H9 (cell line): ENCODE data around the gene MORF4L1. TPM values are rescaled to one million over a fixed set of nuclear protein-coding genes. Genes with fewer than 3 reads are reported as not detected.

Source experiments
- DNase-seq: peaks from one replicate; pipeline ENCODE4 v3.0.0-alpha.2; 2017
- H2AFZ ChIP-seq: one replicate; pipeline ENCODE4 v1.6.1; 2013; ENCODE audit warnings: mild to moderate bottlenecking, low read length, control low read depth, moderate library complexity
- H2AK5ac ChIP-seq: 2 replicates; pipeline ENCODE4 v1.6.1; 2013; ENCODE audit warnings: low read length, control low read depth, mixed read lengths; ENCODE audit not compliant: insufficient read length
- H2BK120ac ChIP-seq: one replicate; pipeline ENCODE4 v1.6.1; 2013; ENCODE audit warnings: low read depth, mild to moderate bottlenecking, low read length, control low read depth, inconsistent platforms; ENCODE audit not compliant: poor library complexity, severe bottlenecking
- H2BK12ac ChIP-seq: 2 replicates; pipeline ENCODE4 v1.6.1; 2013; ENCODE audit warnings: low read length, control low read depth, mixed read lengths, low read depth; ENCODE audit not compliant: insufficient read length
- H2BK15ac ChIP-seq: 2 replicates; pipeline ENCODE4 v1.6.1; 2013; ENCODE audit warnings: low read depth, low read length, control low read depth
- H2BK20ac ChIP-seq: one replicate; pipeline ENCODE4 v1.6.1; 2013; ENCODE audit warnings: low read depth, mild to moderate bottlenecking, low read length, control low read depth, inconsistent platforms; ENCODE audit not compliant: poor library complexity, severe bottlenecking
- H2BK5ac ChIP-seq: 2 replicates; pipeline ENCODE4 v1.6.1; 2013; ENCODE audit warnings: low read length, control low read depth, mixed read lengths; ENCODE audit not compliant: insufficient read length
- H3K14ac ChIP-seq: 2 replicates; pipeline ENCODE4 v1.6.1; 2013; ENCODE audit warnings: low read length, control low read depth; ENCODE audit not compliant: insufficient read depth
- H3K18ac ChIP-seq: 2 replicates; pipeline ENCODE4 v1.6.1; 2013; ENCODE audit warnings: low read depth, mild to moderate bottlenecking, mixed read lengths, low read length, control low read depth; ENCODE audit not compliant: insufficient read length
- H3K23ac ChIP-seq: 2 replicates; pipeline ENCODE4 v1.6.1; 2013; ENCODE audit warnings: low read length, control low read depth, mixed read lengths, low read depth; ENCODE audit not compliant: insufficient read length
- H3K23me2 ChIP-seq: 2 replicates; pipeline ENCODE4 v1.6.1; 2013; ENCODE audit warnings: low read depth, mild to moderate bottlenecking, mixed read lengths, low read length, control low read depth; ENCODE audit not compliant: insufficient read length, poor library complexity, severe bottlenecking
- H3K27ac ChIP-seq: 2 replicates; pipeline ENCODE4 v1.5.1; 2013; ENCODE audit warnings: low read length, control low read depth, mixed read lengths, low read depth; ENCODE audit not compliant: insufficient read length
- H3K27me3 ChIP-seq: 2 replicates; pipeline ENCODE4 v1.6.1; 2013; ENCODE audit warnings: low read length, control low read depth, inconsistent platforms; ENCODE audit not compliant: insufficient read depth
- H3K4ac ChIP-seq: 2 replicates; pipeline ENCODE4 v1.6.1; 2013; ENCODE audit warnings: low read depth, mild to moderate bottlenecking, control low read depth, inconsistent platforms, low read length, moderate library complexity
- H3K4me1 ChIP-seq: 2 replicates; pipeline ENCODE4 v1.6.1; 2013; ENCODE audit warnings: low read length, control low read depth, inconsistent platforms; ENCODE audit not compliant: insufficient read depth
- H3K4me2 ChIP-seq: 2 replicates; pipeline ENCODE4 v1.6.1; 2013; ENCODE audit warnings: low read length, control low read depth, mixed read lengths; ENCODE audit not compliant: insufficient read length, insufficient read depth
- H3K56ac ChIP-seq: 2 replicates; pipeline ENCODE4 v1.6.1; 2013; ENCODE audit warnings: low read depth, mild to moderate bottlenecking, mixed read lengths, low read length, control low read depth; ENCODE audit not compliant: insufficient read length
- H3K79me1 ChIP-seq: 2 replicates; pipeline ENCODE4 v1.6.1; 2013; ENCODE audit warnings: low read depth, mild to moderate bottlenecking, moderate library complexity, low read length, control low read depth, inconsistent platforms; ENCODE audit not compliant: insufficient read depth, poor library complexity, severe bottlenecking
- H3K79me2 ChIP-seq: 2 replicates; pipeline ENCODE4 v1.6.1; 2013; ENCODE audit warnings: low read length, control low read depth, inconsistent platforms; ENCODE audit not compliant: insufficient read depth
- H3K9ac ChIP-seq: 2 replicates; pipeline ENCODE4 v1.6.1; 2013; ENCODE audit warnings: low read length, control low read depth, mixed read lengths; ENCODE audit not compliant: insufficient read length; ENCODE audit errors: extremely low read depth
- H3K9me3 ChIP-seq: one replicate; pipeline ENCODE4 v1.6.1; 2013; ENCODE audit warnings: low read depth, low read length, inconsistent platforms; ENCODE audit not compliant: control insufficient read depth
- H3T11ph ChIP-seq: one replicate; pipeline ENCODE4 v1.6.1; 2013; ENCODE audit warnings: mild to moderate bottlenecking, low read length, control low read depth, inconsistent platforms
- H4K20me1 ChIP-seq: one replicate; pipeline ENCODE4 v1.6.1; 2013; ENCODE audit not compliant: control insufficient read depth, insufficient read length, insufficient read depth
- H4K5ac ChIP-seq: 2 replicates; pipeline ENCODE4 v1.6.1; 2013; ENCODE audit warnings: low read depth, mild to moderate bottlenecking, mixed read lengths, low read length, control low read depth; ENCODE audit not compliant: insufficient read length
- H4K8ac ChIP-seq: replicated peaks from 2 replicates; pipeline ENCODE4 v1.6.1; 2013; ENCODE audit warnings: low read length, control low read depth, mixed read lengths, low read depth; ENCODE audit not compliant: insufficient read length
- H4K91ac ChIP-seq: 2 replicates; pipeline ENCODE4 v1.6.1; 2013; ENCODE audit warnings: low read depth, mild to moderate bottlenecking, moderate library complexity, mixed read lengths, low read length, control low read depth; ENCODE audit not compliant: insufficient read length
- H3K27ac Mint-ChIP-seq, 3 experiments: 2 replicates in 2 of 3; 3 replicates in 1 of 3; pipeline ENCODE4 v1.8.0; 2020 to 2021; ENCODE audit warnings: mixed read lengths in 3 of 3, mild to moderate bottlenecking in 1 of 3, moderate library complexity in 1 of 3
- H3K27me3 Mint-ChIP-seq: 2 replicates; pipeline ENCODE4 v1.8.0; 2021; ENCODE audit warnings: low read depth, mild to moderate bottlenecking, moderate library complexity, mixed read lengths
- H3K36me3 Mint-ChIP-seq, 3 experiments: 2 replicates in 2 of 3; 3 replicates in 1 of 3; pipeline ENCODE4 v1.8.0; 2020 to 2021; ENCODE audit warnings: low read depth in 3 of 3, mixed read lengths in 3 of 3; ENCODE audit not compliant: insufficient read depth in 1 of 3
- H3K4me1 Mint-ChIP-seq, 2 experiments: 2 replicates each; pipeline ENCODE4 v1.8.0; 2020; ENCODE audit warnings: mixed read lengths in 2 of 2
- H3K4me3 Mint-ChIP-seq, 2 experiments: 2 replicates in 1 of 2; 3 replicates in 1 of 2; pipeline ENCODE4 v1.8.0; 2020 to 2021; ENCODE audit warnings: mild to moderate bottlenecking in 2 of 2, mixed read lengths in 2 of 2, moderate library complexity in 1 of 2
- H3K9me3 Mint-ChIP-seq, 2 experiments: 2 replicates in 1 of 2; 3 replicates in 1 of 2; pipeline ENCODE4 v1.8.0; 2020; ENCODE audit warnings: mild to moderate bottlenecking in 2 of 2, mixed read lengths in 2 of 2, moderate library complexity in 1 of 2
- CTCF ChIP-seq: fragments of 200-600 bp; sonication (generic); conservative IDR thresholded peaks from 3 replicates; pipeline ENCODE4 v1.8.0; 2021; ENCODE audit warnings: antibody characterized with exemption, mild to moderate bottlenecking
- WGBS: extraction: QIAGEN DNeasy Blood & Tissue Kit; methylation state at CpG from one replicate; pipeline ENCODE4 v1.1.7; 2013; ENCODE audit warnings: missing lambda C conversion rate, low lambda C conversion rate, mixed read lengths; ENCODE audit not compliant: insufficient read length; ENCODE audit errors: extremely low coverage; 5-methylcytosine and 5-hydroxymethylcytosine counted together
- total RNA-seq: library from RNA; stranded (reverse); gene quantifications from 2 replicates; pipeline ENCODE4 v1.2.1, GENCODE V29; 2021

Gene MORF4L1
- total RNA-seq, 1 experiment from 2014 or later, result 544 TPM

GRCh38 chr15:78933823-78934654 lies 61.3 kb downstream of the MORF4L1 start:
- no peak overlapping the region for H4K8ac ChIP-seq
- peaks cover under 1 to 1% of the 10 kb centered on the region in 2 experiments; a peak in 2 of 4 replicates for H3K4me1 Mint-ChIP-seq
- H2BK120ac ChIP-seq, result no peak overlapping the region
- no peak overlapping the region for H2BK15ac ChIP-seq
- no peak overlapping the region for H3K56ac ChIP-seq
- no peak overlapping the region for H3K27ac ChIP-seq
- peaks cover 0 to 3% (median 0%) of the 10 kb centered on the region in 3 experiments; a peak in 3 of 7 replicates for H3K36me3 Mint-ChIP-seq
- H3T11ph ChIP-seq, result no peak overlapping the region
- no peak overlapping the region for H3K4ac ChIP-seq
- no peak overlapping the region for H4K5ac ChIP-seq
- no CpG with 5 or more reads among the region's 20 CpGs for WGBS
- no peak overlapping the region for H3K14ac ChIP-seq
- H3K9ac ChIP-seq, result no peak overlapping the region
- H3K23ac ChIP-seq, result no peak overlapping the region
- no peak overlapping the region for H2AK5ac ChIP-seq
- no peak overlapping the region for H4K91ac ChIP-seq
- no peaks in the 10 kb centered on the region for H3K4me1 ChIP-seq
- no peaks in the 10 kb centered on the region for H3K79me1 ChIP-seq
- H3K9me3 Mint-ChIP-seq, result no peaks in the 10 kb centered on the region; a peak in 1 of 5 replicates
- no peaks in the 10 kb centered on the region for H3K79me2 ChIP-seq
- H3K27me3 ChIP-seq, result no peaks in the 10 kb centered on the region
- peak overlapping the region in 1 of 3 experiments; percentile 88; a peak in 1 of 7 replicates for H3K27ac Mint-ChIP-seq
- no peak for DNase-seq
- no peaks in the 10 kb centered on the region for H3K9me3 ChIP-seq
- H2BK5ac ChIP-seq, result no peak overlapping the region
- no peaks in the 10 kb centered on the region for H4K20me1 ChIP-seq
- no peaks in the 10 kb centered on the region for H3K23me2 ChIP-seq
- H3K18ac ChIP-seq, result no peak overlapping the region
- no peak overlapping the region for H2BK12ac ChIP-seq
- H3K27me3 Mint-ChIP-seq, result peaks cover 7% of the 10 kb centered on the region
- no peak for TF ChIP-seq CTCF
- no peak overlapping the region for H2BK20ac ChIP-seq
- no peak overlapping the region for H2AFZ ChIP-seq
- H3K4me3 Mint-ChIP-seq, result no peak overlapping the region
- no peak overlapping the region for H3K4me2 ChIP-seq
